CD14-positive monocyte (primary cell): Measurements from ENCODE around the gene EIF1AD. TPM values are rescaled to one million over a fixed set of nuclear protein-coding genes. Genes with fewer than 3 reads are reported as not detected.

Experiments used
- DNase-seq, 3 donors: peaks; one replicate each; pipeline ENCODE4 v3.0.0-alpha.2; 2011 to 2022
- H2AFZ ChIP-seq: 2 replicates; pipeline ENCODE4 v1.6.0; 2012; ENCODE audit warnings: mild to moderate bottlenecking, low read depth, low read length, inconsistent platforms; ENCODE audit not compliant: insufficient read depth, poor library complexity, severe bottlenecking
- H3K27ac ChIP-seq, 2 donors: 1 replicate in 1 of 2; 2 replicates in 1 of 2; pipeline ENCODE4 v1.5.1; 2012 to 2013; ENCODE audit warnings: low read length in 2 of 2, control low read depth in 1 of 2, inconsistent platforms in 1 of 2, low read depth in 1 of 2, mild to moderate bottlenecking in 1 of 2
- H3K27me3 ChIP-seq, 2 donors: one replicate each; pipeline versions ENCODE4 v1.6.0 to v1.6.1; 2011 to 2013; ENCODE audit warnings: low read length in 2 of 2; ENCODE audit not compliant: control insufficient read depth in 2 of 2, insufficient read depth in 2 of 2
- H3K36me3 ChIP-seq, 2 donors: replicated peaks in 1 of 2; 1 replicate in 1 of 2; 2 replicates in 1 of 2; pipeline versions ENCODE4 v1.5.1 to v1.6.1; 2012 to 2013; ENCODE audit warnings: low read length in 2 of 2, control low read depth in 1 of 2, inconsistent platforms in 1 of 2, mild to moderate bottlenecking in 1 of 2; ENCODE audit not compliant: insufficient read depth in 2 of 2, control insufficient read depth in 1 of 2
- H3K4me1 ChIP-seq, 2 donors: 1 replicate in 1 of 2; 2 replicates in 1 of 2; pipeline versions ENCODE4 v1.5.1 to v1.6.1; 2012 to 2013; ENCODE audit warnings: low read length in 2 of 2, control low read depth in 1 of 2, inconsistent platforms in 1 of 2, mild to moderate bottlenecking in 1 of 2, moderate library complexity in 1 of 2; ENCODE audit not compliant: insufficient read depth in 2 of 2, control insufficient read depth in 1 of 2
- H3K4me2 ChIP-seq: replicated peaks from 2 replicates; pipeline ENCODE3; 2012; ENCODE audit warnings: low read length, moderate library complexity, mild to moderate bottlenecking; ENCODE audit not compliant: poor library complexity, severe bottlenecking; ENCODE audit errors: extremely low read depth
- H3K4me3 ChIP-seq, 3 experiments: fragments of 200-600 bp in 1 of 3; sonication (generic) in 1 of 3; replicated peaks in 1 of 3; 1 replicate in 2 of 3; 2 replicates in 1 of 3; pipeline ENCODE4 v1.5.1; 2011 to 2013; ENCODE audit warnings: low read length in 3 of 3, mild to moderate bottlenecking in 3 of 3, control low read depth in 2 of 3, low read depth in 2 of 3, inconsistent platforms in 1 of 3, moderate library complexity in 1 of 3
- H3K79me2 ChIP-seq: 2 replicates; pipeline ENCODE4 v1.6.0; 2012; ENCODE audit warnings: mild to moderate bottlenecking, control low read depth, inconsistent platforms, low read length, moderate library complexity; ENCODE audit not compliant: insufficient read depth
- H3K9ac ChIP-seq: 2 replicates; pipeline ENCODE4 v1.6.0; 2017; ENCODE audit warnings: low read length, mild to moderate bottlenecking; ENCODE audit not compliant: insufficient read depth, poor library complexity, severe bottlenecking
- H3K9me3 ChIP-seq, 2 donors: replicated peaks in 1 of 2; 1 replicate in 1 of 2; 2 replicates in 1 of 2; pipeline versions ENCODE4 v1.5.1 to v1.6.1; 2012 to 2013; ENCODE audit warnings: low read length in 2 of 2, control low read depth in 1 of 2; ENCODE audit not compliant: control insufficient read depth in 1 of 2, insufficient read depth in 1 of 2
- H4K20me1 ChIP-seq: 2 replicates; pipeline ENCODE4 v1.6.0; 2012; ENCODE audit warnings: mild to moderate bottlenecking, low read length, control low read depth, moderate library complexity; ENCODE audit not compliant: insufficient read depth
- H3K27ac Mint-ChIP-seq, 7 donors: one replicate each; pipeline ENCODE4 v1.8.0; 2020; ENCODE audit warnings: mild to moderate bottlenecking in 7 of 7, mixed read lengths in 7 of 7, moderate library complexity in 6 of 7, inconsistent platforms in 2 of 7
- H3K27me3 Mint-ChIP-seq, 3 donors: one replicate each; pipeline ENCODE4 v1.8.0; 2021 to 2022; ENCODE audit warnings: low read depth in 3 of 3, mild to moderate bottlenecking in 3 of 3, mixed read lengths in 3 of 3, moderate library complexity in 3 of 3, inconsistent platforms in 1 of 3
- H3K36me3 Mint-ChIP-seq, 2 donors: one replicate each; pipeline ENCODE4 v1.8.0; 2020; ENCODE audit warnings: mixed read lengths in 2 of 2, inconsistent platforms in 1 of 2, mild to moderate bottlenecking in 1 of 2
- H3K4me1 Mint-ChIP-seq: one replicate; pipeline ENCODE4 v1.8.0; 2020; ENCODE audit warnings: mild to moderate bottlenecking, mixed read lengths
- H3K4me3 Mint-ChIP-seq, 2 donors: one replicate each; pipeline ENCODE4 v1.8.0; 2020; ENCODE audit warnings: mild to moderate bottlenecking in 2 of 2, mixed read lengths in 2 of 2, moderate library complexity in 1 of 2
- H3K9me3 Mint-ChIP-seq, 7 donors: one replicate each; pipeline ENCODE4 v1.8.0; 2020 to 2022; ENCODE audit warnings: mixed read lengths in 7 of 7, mild to moderate bottlenecking in 6 of 7, moderate library complexity in 6 of 7, inconsistent platforms in 2 of 7
- WGBS: methylation state at CpG from one replicate; pipeline ENCODE4 v1.1.5; 2013; ENCODE audit warnings: missing lambda C conversion rate; ENCODE audit not compliant: insufficient coverage; 5-methylcytosine and 5-hydroxymethylcytosine counted together
- intact Hi-C, 2 donors: fragments of 100-400 bp; cut with micrococcal nuclease; formaldehyde crosslinking; loops; one replicate each; pipeline versions ENCODE4 v1.15.0 to v1.15.1; 2023
- polyA plus RNA-seq, 3 donors: library from polyadenylated mRNA; depleted of rRNA in 1 of 3; unstranded in 2 of 3; stranded (reverse) in 1 of 3; fragments of 300-500 nt in 2 of 3; fragments of >200 nt in 1 of 3; fragmentation: Illumina TruSeq in 2 of 3; gene quantifications; 1 replicate in 2 of 3; 2 replicates in 1 of 3; pipeline ENCODE4 v1.2.3, GENCODE V29; 2012 to 2021
- TF ChIP-seq, protein P1 (sequence below): fragments of 200-600 bp; IDR thresholded peaks from one replicate; pipeline ENCODE4 v1.8.0; 2022; ENCODE audit warnings: antibody characterized with exemption, mild to moderate bottlenecking

EIF1AD gene
- polyA plus RNA-seq, 3 donors, result 16.4 to 23.1 (median 18.2) TPM

DNA sequence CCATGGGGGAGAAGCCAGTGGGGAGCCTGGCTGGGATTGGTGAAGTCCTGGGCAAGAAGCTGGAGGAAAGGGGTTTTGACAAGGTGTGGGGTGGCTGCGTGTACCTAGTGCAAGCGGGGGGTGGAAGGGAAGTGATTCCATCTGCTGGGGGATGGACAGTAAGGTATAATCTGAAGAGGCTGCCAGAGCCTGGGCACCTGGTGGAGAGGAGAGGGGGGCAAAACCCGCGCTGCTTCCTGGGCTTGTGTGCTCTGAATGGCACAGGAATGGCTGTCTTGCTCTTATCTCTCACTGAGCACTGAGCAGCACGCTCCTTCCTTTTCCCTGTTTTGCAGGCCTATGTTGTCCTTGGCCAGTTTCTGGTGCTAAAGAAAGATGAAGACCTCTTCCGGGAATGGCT lies 1.3 kb upstream of the EIF1AD start:
- Histone ChIP-seq H3K4me3 (peak overlapping the region in 2 of 3 experiments; percentile 95 to 97), H3K79me2 (peaks cover 45% of the 10 kb centered on the region), H3K9ac (peak overlapping the region; percentile 86), H3K4me1 (peaks cover 16 to 27% of the 10 kb centered on the region in 2 donors), H3K4me2 (peak overlapping the region; percentile 89), H3K27me3 (no peaks in the 10 kb centered on the region), H3K9me3 (no peaks in the 10 kb centered on the region), H3K36me3 (peaks cover 30 to 48% of the 10 kb centered on the region in 2 donors), H4K20me1 (peaks cover 25% of the 10 kb centered on the region), H3K27ac (peak overlapping the region in 1 of 2 donors; percentile 92), H2AFZ (peak overlapping the region; percentile 93)
- H3K4me3 Mint-ChIP-seq, result peak overlapping the region; percentile 97 to 98
- H3K36me3 Mint-ChIP-seq, result peaks cover 30 to 52% of the 10 kb centered on the region in 2 donors
- no peaks in the 10 kb centered on the region for H3K9me3 Mint-ChIP-seq
- H3K27me3 Mint-ChIP-seq, result peaks cover 0 to 2% (median 0%) of the 10 kb centered on the region in 3 donors
- H3K27ac Mint-ChIP-seq, result peak overlapping the region in 6 of 7 donors; percentile 66 to 98 (median 87)
- no peak for DNase-seq
- WGBS, result 73% methylated on average over 5 of the region's 6 CpGs
- intact Hi-C loops, result loop anchor here (2.0 to 5.0 kb wide), 3 partner anchors 20 to 41 kb away; partner anchors contain the start of gene SART1 (in 1 of the 2)
- H3K4me1 Mint-ChIP-seq, result peaks cover 18% of the 10 kb centered on the region
- TF ChIP-seq, protein P1, sequence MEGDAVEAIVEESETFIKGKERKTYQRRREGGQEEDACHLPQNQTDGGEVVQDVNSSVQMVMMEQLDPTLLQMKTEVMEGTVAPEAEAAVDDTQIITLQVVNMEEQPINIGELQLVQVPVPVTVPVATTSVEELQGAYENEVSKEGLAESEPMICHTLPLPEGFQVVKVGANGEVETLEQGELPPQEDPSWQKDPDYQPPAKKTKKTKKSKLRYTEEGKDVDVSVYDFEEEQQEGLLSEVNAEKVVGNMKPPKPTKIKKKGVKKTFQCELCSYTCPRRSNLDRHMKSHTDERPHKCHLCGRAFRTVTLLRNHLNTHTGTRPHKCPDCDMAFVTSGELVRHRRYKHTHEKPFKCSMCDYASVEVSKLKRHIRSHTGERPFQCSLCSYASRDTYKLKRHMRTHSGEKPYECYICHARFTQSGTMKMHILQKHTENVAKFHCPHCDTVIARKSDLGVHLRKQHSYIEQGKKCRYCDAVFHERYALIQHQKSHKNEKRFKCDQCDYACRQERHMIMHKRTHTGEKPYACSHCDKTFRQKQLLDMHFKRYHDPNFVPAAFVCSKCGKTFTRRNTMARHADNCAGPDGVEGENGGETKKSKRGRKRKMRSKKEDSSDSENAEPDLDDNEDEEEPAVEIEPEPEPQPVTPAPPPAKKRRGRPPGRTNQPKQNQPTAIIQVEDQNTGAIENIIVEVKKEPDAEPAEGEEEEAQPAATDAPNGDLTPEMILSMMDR, result no peak

GRCh38 chr11:66002648-66003225 lies 780 bp upstream of the EIF1AD start:
- Histone ChIP-seq H4K20me1 (peaks cover 28% of the 10 kb centered on the region), H3K36me3 (peaks cover 34 to 53% of the 10 kb centered on the region in 2 donors), H2AFZ (peak overlapping the region; percentile 93), H3K9me3 (no peaks in the 10 kb centered on the region), H3K4me2 (peak overlapping the region; percentile 89), H3K4me1 (peaks cover 16 to 27% of the 10 kb centered on the region in 2 donors), H3K79me2 (peaks cover 45% of the 10 kb centered on the region), H3K9ac (peak overlapping the region; percentile 86), H3K27ac (peak overlapping the region; percentile 92 to 95), H3K27me3 (no peaks in the 10 kb centered on the region), H3K4me3 (peak overlapping the region; percentile 62 to 97 (median 95))
- Mint-ChIP-seq H3K27me3 (no peaks in the 10 kb centered on the region), H3K27ac (peak overlapping the region; percentile 98 to 100 (median 100)), H3K4me3 (peak overlapping the region; percentile 97 to 98), H3K36me3 (peaks cover 36 to 57% of the 10 kb centered on the region in 2 donors), H3K9me3 (no peaks in the 10 kb centered on the region), H3K4me1 (peaks cover 18% of the 10 kb centered on the region)
- WGBS, result under 1% methylated on average over 37 of the region's 40 CpGs
- TF ChIP-seq, protein P1, result no peak
- no peak for DNase-seq
- intact Hi-C loops, result loop anchor here (2.0 to 5.0 kb wide), 3 partner anchors 20 to 40 kb away; partner anchors contain the start of gene SART1 (in 1 of the 2)
